ENCODE data around the gene C22orf39. TPM values are rescaled to one million over a fixed set of nuclear protein-coding genes. Genes with fewer than 3 reads are reported as not detected.

C22orf39 gene
- total RNA-seq, 2 donors from 2014 or later: 27.4 to 31.5 TPM

GRCh38 chr22:19398652-19399051, 48.9 kb downstream of the C22orf39 start:
- DNase-seq: no peak
- H3K4me3 Mint-ChIP-seq: no peak overlapping the region
- Histone ChIP-seq H3K4me3 (ENCODE audit: low read length) (no peak overlapping the region), H3K36me3 (ENCODE audit: control insufficient read depth, insufficient read depth, low read length) (peaks cover 84% of the 10 kb centered on the region), H3K27ac (ENCODE audit: low read depth, low read length) (no peak overlapping the region), H3K9ac (ENCODE audit: extremely low read depth, low read length, poor library complexity, severe bottlenecking) (no peak overlapping the region), H3K9me3 (ENCODE audit: control insufficient read depth, low read length) (no peaks in the 10 kb centered on the region), H3K4me1 (ENCODE audit: control insufficient read depth, insufficient read depth, low read length) (no peaks in the 10 kb centered on the region), H3K27me3 (ENCODE audit: control insufficient read depth, insufficient read depth, low read length, poor library complexity, severe bottlenecking) (no peaks in the 10 kb centered on the region)
- WGBS, 2 experiments (ENCODE audit: insufficient coverage in 1 of 2, insufficient read length in 1 of 2): 85 to 100% methylated on average over 1 to 2 of the region's 2 CpGs
- H3K27me3 Mint-ChIP-seq (ENCODE audit: insufficient read depth): no peaks in the 10 kb centered on the region
- no peaks in the 10 kb centered on the region for H3K9me3 Mint-ChIP-seq
- H3K36me3 Mint-ChIP-seq (ENCODE audit: low read depth): peaks cover 50% of the 10 kb centered on the region
- no peak overlapping the region for H3K27ac Mint-ChIP-seq
- no peaks in the 10 kb centered on the region for H3K4me1 Mint-ChIP-seq
- TF ChIP-seq CTCF (conservative IDR thresholded peaks at IDR 0.05): no peak

- H3K9me3 ChIP-seq (ENCODE audit: control insufficient read depth, low read length): no peaks in the 10 kb centered on the region
- TF ChIP-seq CTCF (conservative IDR thresholded peaks at IDR 0.05): no peak
- H3K27ac Mint-ChIP-seq: no peak overlapping the region
- no peak overlapping the region for H3K27ac ChIP-seq (ENCODE audit: low read depth, low read length)
- H3K9me3 Mint-ChIP-seq: no peaks in the 10 kb centered on the region
- 92 to 100% methylated on average over 6 of the region's 6 CpGs for WGBS, 2 experiments (ENCODE audit: insufficient coverage in 1 of 2, insufficient read length in 1 of 2)
- H3K4me3 ChIP-seq (ENCODE audit: low read length): no peak overlapping the region
- no peak overlapping the region for H3K9ac ChIP-seq (ENCODE audit: extremely low read depth, low read length, poor library complexity, severe bottlenecking)
- no peaks in the 10 kb centered on the region for H3K27me3 Mint-ChIP-seq (ENCODE audit: insufficient read depth)
- H3K4me3 Mint-ChIP-seq: no peak overlapping the region
- no peak for DNase-seq
- H3K36me3 ChIP-seq (ENCODE audit: control insufficient read depth, insufficient read depth, low read length): peaks cover 84% of the 10 kb centered on the region
- no peaks in the 10 kb centered on the region for H3K4me1 Mint-ChIP-seq
- no peaks in the 10 kb centered on the region for H3K27me3 ChIP-seq (ENCODE audit: control insufficient read depth, insufficient read depth, low read length, poor library complexity, severe bottlenecking)
- H3K4me1 ChIP-seq (ENCODE audit: control insufficient read depth, insufficient read depth, low read length): no peaks in the 10 kb centered on the region
- H3K36me3 Mint-ChIP-seq (ENCODE audit: low read depth): peaks cover 51% of the 10 kb centered on the region
These were observed 49.3 kb downstream of the C22orf39 start for GRCh38 chr22:19398206-19398605.

GRCh38 chr22:19397734-19398104, 49.8 kb downstream of the C22orf39 start:
- no peak for TF ChIP-seq CTCF (conservative IDR thresholded peaks at IDR 0.05)
- H3K4me1 Mint-ChIP-seq: no peaks in the 10 kb centered on the region
- H3K27ac Mint-ChIP-seq: no peak overlapping the region
- 80 to 89% methylated on average over 1 to 3 of the region's 3 CpGs for WGBS, 2 experiments (ENCODE audit: insufficient coverage in 1 of 2, insufficient read length in 1 of 2)
- H3K27me3 Mint-ChIP-seq (ENCODE audit: insufficient read depth): no peaks in the 10 kb centered on the region
- no peaks in the 10 kb centered on the region for H3K9me3 ChIP-seq (ENCODE audit: control insufficient read depth, low read length)
- no peaks in the 10 kb centered on the region for H3K27me3 ChIP-seq (ENCODE audit: control insufficient read depth, insufficient read depth, low read length, poor library complexity, severe bottlenecking)
- no peak overlapping the region for H3K4me3 Mint-ChIP-seq
- H3K9ac ChIP-seq (ENCODE audit: extremely low read depth, low read length, poor library complexity, severe bottlenecking): no peak overlapping the region
- no peaks in the 10 kb centered on the region for H3K4me1 ChIP-seq (ENCODE audit: control insufficient read depth, insufficient read depth, low read length)
- no peaks in the 10 kb centered on the region for H3K9me3 Mint-ChIP-seq
- peaks cover 82% of the 10 kb centered on the region for H3K36me3 ChIP-seq (ENCODE audit: control insufficient read depth, insufficient read depth, low read length)
- DNase-seq: no peak
- no peak overlapping the region for H3K4me3 ChIP-seq (ENCODE audit: low read length)
- H3K27ac ChIP-seq (ENCODE audit: low read depth, low read length): no peak overlapping the region
- H3K36me3 Mint-ChIP-seq (ENCODE audit: low read depth): peaks cover 53% of the 10 kb centered on the region
